OCI-LY3 (cell line): ENCODE results near the gene CASP7.

Experiments
- CTCF ChIP-seq: fragments of 200-600, 300-600 bp; sonication (generic); IDR thresholded peaks from 2 replicates; pipeline ENCODE4 v1.5.1; 2014; ENCODE audit warnings: antibody characterized with exemption, low read length, low read depth
- EZH2phosphoT487 ChIP-seq: fragments of 200-600 bp; shearing (Covaris generic); IDR thresholded peaks from 2 replicates; pipeline ENCODE4 v1.6.1; 2018; ENCODE audit warnings: antibody characterized with exemption, mixed run types, low read depth

GRCh38 chr10:113697595-113697994 is 17.9 kb downstream of the CASP7 start:
- TF ChIP-seq CTCF (no peak), EZH2phosphoT487 (no peak)
